ENCODE measurements around the gene SMIM12.

DNA sequence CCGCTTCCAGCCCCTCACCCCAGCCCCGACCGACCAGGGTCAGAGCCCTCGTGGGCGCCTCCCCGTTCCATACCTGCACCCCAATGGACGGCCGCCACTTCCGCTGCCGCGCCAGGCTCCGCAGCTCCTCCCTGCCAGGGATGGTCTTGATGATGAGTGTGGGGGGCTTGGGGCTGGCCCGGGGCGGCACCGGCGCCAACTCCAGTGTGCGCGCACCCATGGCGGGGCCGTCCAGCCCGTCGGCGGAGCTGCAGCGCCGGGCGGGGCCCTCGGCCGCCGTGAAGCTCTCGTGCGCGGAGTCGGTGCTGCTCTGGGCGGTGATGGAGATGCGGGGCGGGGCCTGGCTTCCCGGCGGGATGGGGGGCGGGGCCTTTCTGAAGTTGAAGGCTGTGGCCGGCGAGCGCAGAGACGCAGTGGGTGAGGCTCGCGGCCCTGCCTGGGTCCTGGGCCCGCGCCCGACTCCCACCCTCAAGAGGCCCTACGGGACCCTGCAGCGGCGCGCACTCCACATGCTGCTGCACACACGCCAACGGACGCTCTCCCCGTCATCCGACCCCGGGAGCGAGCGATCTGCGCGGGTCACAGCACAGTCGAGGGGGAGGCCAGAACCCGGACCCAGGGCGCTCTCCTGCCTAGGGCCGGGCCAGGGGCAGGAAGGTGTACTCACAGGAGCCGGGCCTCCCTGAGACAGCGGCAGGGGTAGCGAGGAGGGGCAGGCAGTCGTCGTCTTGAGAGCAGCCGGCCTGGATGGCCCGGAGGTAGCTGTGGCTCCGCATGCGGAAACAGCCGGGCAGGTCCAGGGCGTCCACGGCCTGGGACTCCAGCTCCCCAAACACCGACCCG, 26.1 kb upstream of the SMIM12 start:
- TF ChIP-seq HDAC2 (IDR thresholded peaks at IDR 0.05; ENCODE audit: borderline replicate concordance in 1 of 2, low read depth in 2 of 2, low read length in 2 of 2) (no peak), SP1 (IDR thresholded peaks at IDR 0.05; ENCODE audit: low read depth, low read length) (no peak), EP300 (IDR thresholded peaks at IDR 0.05; ENCODE audit: borderline replicate concordance in 1 of 2, low read depth in 2 of 2, low read length in 2 of 2) (no peak), POLR2A (IDR thresholded peaks at IDR 0.05; ENCODE audit: control extremely low read depth in 1 of 2, low read depth in 2 of 2, low read length in 2 of 2) (peak in 1 of 2 experiments; percentile 63; a peak in 2 of 3 replicates), CEBPB (IDR thresholded peaks at IDR 0.05; ENCODE audit: low read depth, low read length) (no peak)
- TF ChIP-seq, protein P1, sequence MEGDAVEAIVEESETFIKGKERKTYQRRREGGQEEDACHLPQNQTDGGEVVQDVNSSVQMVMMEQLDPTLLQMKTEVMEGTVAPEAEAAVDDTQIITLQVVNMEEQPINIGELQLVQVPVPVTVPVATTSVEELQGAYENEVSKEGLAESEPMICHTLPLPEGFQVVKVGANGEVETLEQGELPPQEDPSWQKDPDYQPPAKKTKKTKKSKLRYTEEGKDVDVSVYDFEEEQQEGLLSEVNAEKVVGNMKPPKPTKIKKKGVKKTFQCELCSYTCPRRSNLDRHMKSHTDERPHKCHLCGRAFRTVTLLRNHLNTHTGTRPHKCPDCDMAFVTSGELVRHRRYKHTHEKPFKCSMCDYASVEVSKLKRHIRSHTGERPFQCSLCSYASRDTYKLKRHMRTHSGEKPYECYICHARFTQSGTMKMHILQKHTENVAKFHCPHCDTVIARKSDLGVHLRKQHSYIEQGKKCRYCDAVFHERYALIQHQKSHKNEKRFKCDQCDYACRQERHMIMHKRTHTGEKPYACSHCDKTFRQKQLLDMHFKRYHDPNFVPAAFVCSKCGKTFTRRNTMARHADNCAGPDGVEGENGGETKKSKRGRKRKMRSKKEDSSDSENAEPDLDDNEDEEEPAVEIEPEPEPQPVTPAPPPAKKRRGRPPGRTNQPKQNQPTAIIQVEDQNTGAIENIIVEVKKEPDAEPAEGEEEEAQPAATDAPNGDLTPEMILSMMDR (IDR thresholded peaks at IDR 0.05; ENCODE audit: control extremely low read depth in 1 of 3, insufficient read depth in 1 of 3, low read depth in 1 of 3, low read length in 3 of 3): no peak
